Effector CD4-positive, alpha-beta T cell (primary cell): ENCODE results near the gene GAB3.

Experiments used
- DNase-seq: peaks from one replicate; pipeline ENCODE4 v3.0.0-alpha.2; 2020
- total RNA-seq: gene quantifications from one replicate; lab custom pipeline; 2026; lab: John Stamatoyannopoulos, UW

The GAB3 gene
- 10.1 reads per million, percentile 32 among the genes with 10 or more reads in this experiment for total RNA-seq

- DNase-seq, result peak; percentile 21
These were observed at the start of gene GAB3 for GRCh38 chrX:154750301-154751202. Gene GAB3 (minus strand): TSS chrX:154751077. CDS start chrX:154751025, 52 bp downstream.

DNA sequence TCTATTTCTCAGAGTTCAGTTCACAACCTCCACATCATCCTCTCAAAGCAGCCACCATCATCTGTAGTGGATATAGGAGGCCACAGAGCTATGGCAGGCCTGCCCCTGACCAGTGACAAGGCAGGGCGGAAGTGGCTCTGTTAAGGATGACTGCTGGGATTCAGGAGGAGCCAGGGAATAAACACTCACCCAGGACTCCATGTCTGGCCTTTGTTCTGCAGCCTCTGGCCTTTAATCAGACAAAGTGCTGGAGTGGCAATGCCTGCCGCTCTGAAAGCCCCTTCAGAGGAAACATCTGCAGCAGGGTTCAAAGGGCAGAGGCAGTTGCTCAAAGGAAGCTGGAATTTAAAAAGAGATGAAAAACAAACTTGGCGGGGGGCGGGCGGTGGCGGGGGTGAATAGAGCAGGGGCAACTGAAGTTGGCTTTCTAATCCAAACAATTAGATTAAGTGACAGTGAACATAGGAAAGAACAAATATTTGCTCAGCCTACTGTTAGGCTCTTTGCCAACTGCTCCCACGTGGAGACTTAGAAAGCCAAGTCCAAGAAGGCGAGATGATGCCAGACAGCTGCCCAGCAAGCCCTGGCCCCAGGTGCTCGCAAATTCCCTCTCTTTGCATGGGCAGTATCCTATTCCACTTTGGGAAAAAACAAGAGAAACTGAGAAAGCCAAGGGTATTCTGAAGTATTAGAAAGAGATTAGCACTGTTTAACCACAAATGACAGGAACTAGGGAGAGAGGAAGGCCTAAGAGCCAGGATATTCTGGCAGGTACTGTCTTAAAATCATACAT lies 48.9 kb upstream of the GAB3 start:
- no peak for DNase-seq

DNA sequence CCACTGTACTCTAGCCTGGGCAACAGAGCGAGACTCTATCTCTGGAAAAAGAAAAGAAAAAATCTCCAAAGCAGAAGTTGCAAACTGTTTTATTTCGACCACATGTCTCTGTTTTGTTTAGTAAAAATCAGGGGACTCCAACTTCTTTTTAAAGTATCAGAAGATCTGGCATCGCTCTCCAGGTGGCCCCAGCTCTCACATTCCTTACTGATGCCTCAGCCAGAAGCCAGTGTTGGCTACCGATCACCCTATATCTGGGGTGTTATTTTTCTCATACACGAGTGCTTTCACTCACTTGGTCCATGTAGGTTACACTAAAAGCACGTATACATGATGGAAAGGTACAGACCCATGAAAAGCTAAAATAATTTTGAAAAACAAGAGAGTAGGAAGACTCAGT lies 46.1 kb upstream of the GAB3 start:
- no peak for DNase-seq

GRCh38 chrX:154795016-154795415 lies 44.1 kb upstream of the GAB3 start:
- DNase-seq, result no peak

DNA sequence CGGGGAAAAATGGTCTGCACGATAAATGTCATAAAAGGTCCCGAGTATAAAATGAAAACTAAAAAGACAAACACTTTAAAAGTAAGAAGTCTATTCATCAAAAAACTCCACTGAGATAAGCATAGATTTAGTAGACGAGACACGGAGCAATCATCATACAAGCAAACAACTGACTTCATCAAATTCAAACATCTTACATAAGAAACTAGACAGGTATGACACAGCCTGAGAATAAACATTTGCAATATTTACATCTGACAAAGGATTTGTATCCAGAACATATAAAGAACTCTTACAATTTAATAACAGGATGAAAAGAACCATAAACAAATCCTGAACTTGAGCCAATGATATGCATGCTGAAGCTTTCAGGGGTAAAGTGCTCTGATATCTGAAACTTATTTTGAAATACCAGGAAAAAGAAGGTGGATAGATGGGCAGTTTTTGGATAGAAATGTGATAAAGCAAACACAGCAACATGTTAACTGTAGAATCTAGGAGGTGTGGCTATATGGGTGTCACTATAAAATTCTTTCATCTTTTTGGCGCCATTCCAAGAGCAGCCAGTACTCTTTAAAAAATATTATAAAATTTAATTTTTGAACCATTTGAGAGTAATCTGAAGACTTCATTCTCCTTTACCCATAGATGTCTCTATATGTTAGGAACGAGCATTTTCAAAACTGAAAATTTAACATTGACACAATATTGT lies 42.4 kb upstream of the GAB3 start:
- DNase-seq, result no peak

- no peak for DNase-seq
These were observed 41.1 kb upstream of the GAB3 start for GRCh38 chrX:154791939-154792338.

DNA sequence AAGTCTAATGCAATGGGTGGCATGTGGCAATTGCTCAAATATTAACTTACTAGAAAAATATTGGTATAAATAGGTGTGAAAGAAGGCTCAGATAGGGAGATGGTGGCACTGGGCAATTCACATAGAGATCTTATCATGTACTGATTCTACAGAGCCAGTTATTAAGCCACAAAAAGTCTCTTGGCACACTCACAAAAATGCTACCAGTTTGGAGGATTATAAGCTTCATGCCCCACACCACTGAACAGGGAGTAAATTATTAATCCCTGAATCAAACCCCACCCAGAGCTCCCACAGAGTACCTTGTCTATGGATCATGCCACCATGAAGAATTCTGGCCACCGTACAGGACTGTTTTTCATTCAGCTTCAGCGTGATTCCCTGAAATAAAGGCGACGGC lies 40.6 kb upstream of the GAB3 start:
- no peak for DNase-seq

GRCh38 chrX:154785716-154786115 lies 34.8 kb upstream of the GAB3 start:
- no peak for DNase-seq

GRCh38 chrX:154784149-154784995 lies 33.5 kb upstream of the GAB3 start:
- no peak for DNase-seq

DNA sequence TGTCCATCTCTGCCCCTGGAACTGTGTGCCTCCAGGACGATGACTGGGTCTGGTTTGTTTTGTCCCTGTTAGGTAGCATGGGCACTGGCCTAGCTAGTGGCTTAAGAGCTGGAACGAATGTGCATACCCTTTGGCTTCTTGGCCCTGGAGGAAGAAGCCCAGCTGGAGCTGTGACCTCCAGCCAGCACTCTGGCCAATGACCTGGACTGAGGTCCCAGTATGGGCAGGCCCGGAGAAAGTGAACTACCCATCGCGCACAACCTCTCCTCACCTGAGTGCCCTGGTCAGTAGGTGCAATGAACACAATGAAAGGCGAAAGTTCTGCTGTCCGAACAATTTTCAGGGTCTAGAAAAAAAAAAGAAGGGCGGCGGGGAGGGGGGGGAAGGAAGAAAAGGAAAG lies 30.1 kb upstream of the GAB3 start:
- DNase-seq, result no peak

DNA sequence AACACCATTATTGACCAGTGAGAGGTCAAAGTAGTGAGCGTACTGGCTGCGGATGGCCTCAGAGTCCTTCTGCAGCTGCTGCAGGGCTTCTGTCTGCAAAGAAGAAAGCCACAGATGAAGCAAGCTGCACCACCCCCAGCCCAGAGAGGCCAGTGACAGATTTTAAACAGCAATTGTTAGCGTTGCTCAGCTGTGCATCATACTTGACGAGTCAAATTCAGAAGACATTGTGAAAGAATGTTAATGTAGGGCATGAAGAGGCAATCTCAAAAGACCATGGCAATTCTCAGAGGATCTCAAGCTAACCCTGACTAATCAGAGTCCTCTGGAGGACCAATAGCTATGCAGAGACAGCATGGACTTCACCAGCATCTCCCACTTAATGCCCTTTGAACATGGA lies 28.4 kb upstream of the GAB3 start:
- DNase-seq, result no peak

GRCh38 chrX:154776753-154777152 lies 25.9 kb upstream of the GAB3 start:
- DNase-seq, result no peak

DNA sequence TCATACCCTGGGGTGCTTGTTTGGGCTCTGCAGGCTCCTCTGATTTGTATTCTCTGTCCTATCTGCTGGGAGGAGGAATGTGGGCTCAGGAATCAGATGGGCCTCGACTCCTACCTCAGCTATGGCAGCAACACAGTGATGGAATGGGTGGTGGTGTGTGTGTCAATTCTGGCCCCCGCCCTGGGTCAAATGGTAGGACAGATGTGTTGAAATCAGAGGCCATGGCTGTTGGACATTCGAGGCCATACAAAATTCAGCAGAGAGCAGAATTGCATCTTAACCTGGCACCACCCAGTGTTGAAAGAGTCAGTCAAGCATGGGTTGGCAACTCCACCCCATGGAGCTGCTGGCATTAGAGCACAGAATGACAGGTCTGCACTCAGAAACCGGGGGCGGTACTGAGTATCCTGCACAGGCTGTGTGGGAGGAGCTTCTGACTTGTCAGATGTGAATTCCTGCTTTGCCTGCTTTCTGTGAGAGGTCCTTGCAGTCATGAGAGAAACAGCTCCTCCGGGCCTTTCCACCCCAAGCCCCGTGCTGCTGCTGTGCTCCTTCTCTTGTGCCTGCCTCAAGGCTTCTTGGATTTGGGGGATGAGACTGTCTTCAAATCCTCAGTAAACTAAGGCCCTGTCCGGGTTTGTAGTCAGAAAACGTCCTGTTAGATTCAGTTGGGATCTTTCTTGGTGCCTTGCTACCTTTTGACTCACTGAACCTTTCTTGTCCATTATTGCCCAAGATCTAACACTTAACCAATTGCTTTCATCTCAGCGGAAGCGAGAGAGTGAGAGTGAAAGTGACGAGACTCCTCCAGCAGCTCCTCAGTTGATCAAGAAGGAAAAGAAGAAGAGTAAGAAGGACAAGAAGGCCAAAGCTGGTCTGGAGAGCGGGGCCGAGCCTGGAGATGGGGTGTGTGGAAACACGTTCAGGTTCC lies 24.8 kb upstream of the GAB3 start:
- DNase-seq, result no peak

DNA sequence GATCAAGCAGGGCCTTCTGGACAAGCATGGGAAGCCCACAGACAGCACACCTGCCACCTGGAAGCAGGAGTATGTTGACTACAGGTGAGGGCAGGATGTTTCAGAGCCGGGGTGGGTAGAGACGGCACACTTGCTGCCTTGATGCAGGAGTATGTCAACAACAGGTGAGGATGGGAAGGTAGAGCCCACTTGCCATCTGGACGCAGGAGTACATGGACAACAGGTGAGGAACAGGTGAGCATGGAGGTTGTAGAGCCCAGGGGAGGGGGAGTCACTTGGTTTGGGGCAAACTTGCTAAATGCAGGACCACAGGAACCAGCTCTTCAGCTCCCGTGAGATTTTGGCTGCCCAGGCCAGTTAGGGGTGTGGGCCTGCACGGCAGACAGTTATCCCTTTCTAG lies 23.7 kb upstream of the GAB3 start:
- DNase-seq, result no peak

DNA sequence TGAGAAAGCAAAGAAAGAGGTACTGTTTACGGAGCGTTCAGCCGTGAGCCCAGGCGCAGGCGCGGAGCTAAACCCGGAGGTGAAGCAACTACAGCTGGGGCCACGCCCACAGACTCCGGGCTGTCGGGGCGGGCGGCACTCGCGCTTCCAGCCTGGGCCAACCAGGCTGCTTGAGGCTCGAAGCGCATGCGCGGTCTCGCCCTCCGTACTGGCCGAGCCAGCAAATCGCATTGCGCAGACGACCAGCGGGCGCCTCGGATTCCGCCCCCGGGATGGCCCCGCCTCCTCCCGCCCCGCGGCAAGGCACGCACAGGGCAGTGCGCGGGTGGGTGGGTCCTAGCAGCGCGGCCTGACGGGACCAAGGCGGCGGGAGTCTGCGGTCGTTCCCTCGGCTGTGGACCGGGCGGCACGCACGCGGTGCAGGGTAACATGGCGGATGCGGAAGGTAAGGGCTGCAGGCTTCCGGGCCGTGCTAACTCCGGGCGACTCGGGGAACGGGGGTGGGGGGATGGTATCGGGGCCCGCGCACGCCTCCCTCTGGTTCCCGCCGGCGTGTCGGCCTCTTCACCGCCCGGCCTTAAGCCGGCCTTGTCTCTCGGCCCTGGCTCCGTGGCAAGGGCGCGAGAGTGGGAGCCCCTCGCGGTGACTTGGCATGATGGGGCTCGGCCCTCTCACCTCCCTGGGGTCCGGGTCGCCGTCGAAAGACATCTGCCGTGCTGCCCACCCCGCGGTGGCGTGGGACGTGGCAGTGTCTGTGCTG lies 11.8 kb upstream of the GAB3 start, which contains the start of gene DKC1:
DKC1 (plus strand) TSS at position 328 of the 760 bp plus-strand sequence; CDS start at position 430, 102 bp downstream.
- DNase-seq, result peak; percentile 89

DNA sequence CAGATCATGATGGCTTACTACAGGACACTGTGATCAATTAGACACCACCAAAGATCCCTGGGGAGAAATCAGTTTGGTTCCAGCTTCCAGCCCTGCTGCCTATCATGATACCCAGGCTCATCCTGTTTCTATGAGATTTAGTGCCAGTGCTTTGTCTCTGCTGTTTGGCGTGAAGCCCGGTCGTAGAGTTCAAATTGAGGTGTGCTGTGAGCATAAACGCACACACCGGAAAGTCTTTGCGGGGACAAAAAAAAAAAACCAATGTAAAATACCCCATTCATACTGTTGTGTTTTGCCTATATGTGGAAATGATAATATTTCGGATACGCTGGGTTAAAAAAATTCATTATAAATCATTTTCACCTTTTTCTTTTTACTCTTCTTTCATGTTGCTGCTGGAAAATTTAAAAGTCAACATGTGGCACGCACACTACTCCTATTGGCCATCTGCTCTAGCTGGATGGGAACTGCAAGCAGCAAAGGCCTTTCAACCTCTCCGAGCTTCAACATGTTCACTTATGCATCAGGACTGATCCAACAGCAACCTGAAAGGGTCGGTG lies 11.2 kb upstream of the GAB3 start:
- no peak for DNase-seq

DNA sequence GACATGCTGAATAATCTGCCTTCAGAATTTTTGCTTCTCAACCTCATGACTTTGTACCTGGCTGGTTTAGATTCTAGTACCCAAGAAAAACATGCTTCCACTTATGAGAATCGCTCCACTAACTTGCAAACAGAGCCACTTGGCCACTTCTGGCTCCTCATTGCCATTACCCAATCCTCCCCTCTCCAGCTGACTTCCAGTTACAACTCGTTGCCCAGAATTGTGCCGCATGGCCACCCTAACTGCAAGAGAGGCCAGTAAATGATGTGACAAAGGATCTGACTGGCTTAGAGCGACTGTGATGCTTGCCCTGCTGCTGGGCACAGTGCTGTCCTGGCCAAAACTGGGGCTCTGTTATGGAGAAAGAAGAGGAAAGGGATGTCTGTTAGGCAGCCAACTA lies 7.8 kb upstream of the GAB3 start:
- DNase-seq, result no peak

DNA sequence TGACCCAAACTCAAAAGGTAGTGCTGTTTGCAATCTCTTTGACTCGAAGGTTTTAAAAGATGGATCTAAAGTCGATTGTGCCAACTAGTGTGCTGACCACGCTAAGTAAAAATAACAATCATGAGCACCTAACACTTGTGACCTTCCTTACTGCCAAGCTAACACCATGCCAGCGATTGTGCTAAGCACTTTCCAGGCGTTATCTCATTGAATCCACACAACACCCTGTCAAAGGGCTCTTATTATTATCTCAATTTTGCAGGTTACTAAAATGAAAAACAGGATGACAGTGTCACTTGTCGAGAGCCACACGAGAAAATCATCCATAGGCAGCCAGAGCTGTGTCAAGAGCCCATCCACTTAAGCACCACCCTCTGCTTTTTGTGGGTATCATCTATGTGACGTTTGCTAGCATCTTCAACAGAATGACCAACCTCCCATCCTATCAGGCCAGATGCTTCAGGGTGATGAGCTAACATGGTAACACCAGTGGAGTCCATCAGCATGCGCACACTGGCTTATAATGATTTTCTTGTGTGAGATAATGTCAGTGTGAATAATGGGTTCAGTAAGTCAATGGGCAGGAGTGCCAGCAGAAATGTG lies 893 bp upstream of the GAB3 start:
- DNase-seq, result no peak

DNA sequence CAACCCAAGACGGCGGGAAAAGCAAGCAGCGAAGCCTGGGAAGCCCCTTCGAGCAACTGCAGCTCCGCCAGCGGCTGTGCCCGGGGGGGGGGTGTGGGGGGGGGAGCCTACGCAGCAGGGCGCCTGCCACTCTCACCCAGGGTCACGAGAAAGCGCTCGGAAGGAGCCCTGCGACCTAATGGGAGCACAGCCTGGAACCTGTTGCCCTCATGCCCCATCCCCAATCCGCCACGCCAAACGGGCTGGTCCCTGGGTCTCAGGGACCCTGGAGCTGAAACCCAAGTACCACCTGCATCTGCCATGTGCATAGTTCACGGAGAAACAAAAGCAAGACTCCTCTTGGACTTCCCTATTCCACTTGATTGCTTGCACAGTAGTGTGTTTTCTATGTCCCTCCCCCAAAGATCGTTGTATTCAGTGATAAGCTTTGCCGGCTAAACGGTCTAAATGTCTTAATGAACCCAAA lies 359 bp upstream of the GAB3 start:
- no peak for DNase-seq
